WERI-Rb-1 (cell line): ENCODE data around the gene EIF5A2.

Source experiments
- DNase-seq: peaks from one replicate; pipeline ENCODE4 v3.0.0-alpha.2; 2020
- H3K27ac ChIP-seq: fragments of 250-450 bp; sonication (Bioruptor Pico); 2 replicates; pipeline ENCODE4 v1.5.1; 2020; ENCODE audit warnings: mild to moderate bottlenecking, moderate library complexity
- H3K27me3 ChIP-seq: fragments of 250-450 bp; sonication (Bioruptor Pico); 2 replicates; pipeline ENCODE4 v1.5.1; 2021; ENCODE audit warnings: mild to moderate bottlenecking, low read depth, moderate library complexity; ENCODE audit not compliant: insufficient read depth, severe bottlenecking
- H3K36me3 ChIP-seq: fragments of 250-450 bp; sonication (Bioruptor Pico); 2 replicates; pipeline ENCODE4 v1.5.1; 2020; ENCODE audit warnings: mild to moderate bottlenecking, moderate library complexity
- H3K4me3 ChIP-seq: 2 replicates; pipeline ENCODE4 v1.5.1; 2011; ENCODE audit warnings: low read depth, mild to moderate bottlenecking, control low read depth, low read length
- H3K9me3 ChIP-seq: fragments of 250-450 bp; sonication (Bioruptor Pico); 2 replicates; pipeline ENCODE4 v1.5.1; 2021; ENCODE audit warnings: mild to moderate bottlenecking, moderate library complexity; ENCODE audit not compliant: severe bottlenecking
- CTCF ChIP-seq: IDR thresholded peaks from 2 replicates; pipeline ENCODE4 v1.5.1; 2011; ENCODE audit warnings: low read depth, mild to moderate bottlenecking, control low read depth, inconsistent platforms, low read length

Gene EIF5A2

DNA sequence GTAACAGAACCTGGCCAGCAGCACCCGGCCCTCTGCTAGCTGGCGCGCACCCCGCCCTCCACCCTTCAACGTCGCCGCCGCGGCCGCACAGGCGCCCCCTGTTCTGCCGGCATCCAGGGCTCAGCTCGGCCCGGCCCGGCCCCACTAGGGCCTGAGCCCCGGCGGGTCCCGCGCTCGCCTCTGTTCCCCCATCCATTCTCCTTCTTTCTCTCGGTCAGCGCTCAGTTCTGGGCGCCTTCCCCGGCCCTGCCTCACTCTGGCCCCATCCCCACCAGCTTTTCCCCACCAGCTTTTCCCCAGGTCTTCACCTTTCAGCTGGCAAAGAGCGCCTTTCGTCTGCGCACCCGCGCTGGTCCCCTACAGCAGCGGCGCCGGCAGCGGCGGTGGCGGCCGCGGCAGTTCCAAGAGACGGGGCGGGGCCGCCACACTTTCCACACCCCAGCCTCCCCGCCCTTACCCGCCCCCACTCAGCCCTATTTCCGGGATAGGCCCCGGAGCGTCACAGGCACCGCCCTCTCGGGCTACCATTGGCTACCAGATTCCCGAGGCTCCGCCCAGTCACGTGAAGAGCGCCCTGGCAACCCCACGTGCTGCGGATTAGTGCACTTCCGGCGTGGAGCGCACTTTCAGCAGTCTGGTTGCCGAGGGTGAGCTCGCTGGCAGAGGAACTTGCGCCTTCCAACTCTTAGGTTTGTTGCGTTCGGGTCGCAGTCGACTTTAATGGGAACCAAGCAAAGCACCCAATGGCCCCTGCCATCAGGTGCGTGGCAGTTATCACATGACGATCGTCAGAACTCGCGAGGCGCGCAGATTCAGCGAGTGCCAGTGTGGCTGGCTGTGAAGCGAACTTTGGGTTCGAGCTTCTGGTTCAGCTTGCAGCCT is at the start of gene EIF5A2:
EIF5A2 (minus strand) TSS at position 403 of the 882 bp plus-strand sequence. CDS start 831 bp downstream, outside the sequence.
- H3K9me3 ChIP-seq, result peaks cover 10% of the 10 kb centered on the region
- no peaks in the 10 kb centered on the region for H3K27me3 ChIP-seq
- no peak for TF ChIP-seq CTCF
- peak within 1 kb of the TSS; percentile 49 for H3K27ac ChIP-seq
- H3K36me3 ChIP-seq, result no peaks in the 10 kb centered on the region
- DNase-seq, result peak; percentile 95
- H3K4me3 ChIP-seq, result peak within 1 kb of the TSS; percentile 65

DNA sequence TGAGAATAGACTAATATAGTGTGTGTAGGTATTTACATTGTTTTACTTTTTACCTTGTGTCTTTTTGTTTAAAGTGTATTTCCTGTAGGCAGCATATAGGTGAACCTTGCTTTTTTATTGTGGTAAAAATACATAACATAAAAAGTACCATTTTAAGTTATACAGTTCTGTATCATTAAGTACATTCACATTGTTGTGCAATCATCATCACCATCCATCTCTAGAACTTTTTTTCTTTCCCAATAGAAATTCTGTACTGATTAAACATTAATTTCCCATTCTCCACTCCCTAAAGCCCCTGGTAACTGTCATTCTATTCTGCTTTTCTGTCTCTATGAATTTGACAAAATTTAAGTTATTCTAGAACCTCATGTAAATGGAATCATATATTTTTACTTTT is 48.2 kb upstream of the EIF5A2 start:
- no peak for DNase-seq
- H3K27ac ChIP-seq, result no peak overlapping the region
- TF ChIP-seq CTCF, result no peak
- H3K4me3 ChIP-seq, result no peak overlapping the region
- no peaks in the 10 kb centered on the region for H3K27me3 ChIP-seq
- no peaks in the 10 kb centered on the region for H3K36me3 ChIP-seq
- H3K9me3 ChIP-seq, result no peaks in the 10 kb centered on the region

GRCh38 chr3:170953736-170954135 is 45.3 kb upstream of the EIF5A2 start:
- no peaks in the 10 kb centered on the region for H3K36me3 ChIP-seq
- peak; percentile 22 for DNase-seq
- H3K9me3 ChIP-seq, result no peaks in the 10 kb centered on the region
- no peaks in the 10 kb centered on the region for H3K27me3 ChIP-seq
- peak overlapping the region; percentile 49 for H3K4me3 ChIP-seq
- no peak for TF ChIP-seq CTCF
- H3K27ac ChIP-seq, result peak overlapping the region; percentile 93

- no peak for TF ChIP-seq CTCF
- DNase-seq, result peak; percentile 95
- H3K4me3 ChIP-seq, result peak overlapping the region; percentile 49
- H3K36me3 ChIP-seq, result no peaks in the 10 kb centered on the region
- no peaks in the 10 kb centered on the region for H3K9me3 ChIP-seq
- H3K27me3 ChIP-seq, result no peaks in the 10 kb centered on the region
- peak overlapping the region; percentile 93 for H3K27ac ChIP-seq
Measured at GRCh38 chr3:170953229-170953628, 44.8 kb upstream of the EIF5A2 start.

GRCh38 chr3:170949211-170949610 is 40.8 kb upstream of the EIF5A2 start:
- H3K27ac ChIP-seq, result no peak overlapping the region

More at GRCh38 chr3:170949211-170949610, 40.8 kb upstream of the EIF5A2 start:
- no peak for TF ChIP-seq CTCF
- Histone ChIP-seq H3K9me3 (peaks cover 8% of the 10 kb centered on the region), H3K27me3 (no peaks in the 10 kb centered on the region), H3K4me3 (no peak overlapping the region), H3K36me3 (no peaks in the 10 kb centered on the region)
- no peak for DNase-seq
